Left cardiac atrium (tissue), 4 donors: ENCODE data around the gene CASZ1. TPM values are rescaled to one million over a fixed set of nuclear protein-coding genes. Genes with fewer than 3 reads are reported as not detected.
A peak's percentile ranks its signal among the peaks of the same experiment; 100 is the strongest.

Experiments used
- ATAC-seq, 2 donors: fragments of 200-7000 bp; cut with Tn5 transposase; one replicate each; pipeline ENCODE4 v1.9.1; 2020; ENCODE audit warnings: mild to moderate bottlenecking in 2 of 2, moderate library complexity in 2 of 2
- DNase-seq: peaks from one replicate; pipeline ENCODE4 v3.0.0-alpha.2; 2020
- intact Hi-C, 2 donors: fragments of 100-400 bp; cut with DNase I; formaldehyde crosslinking; loops; one replicate each; pipeline versions ENCODE4 v1.14.1 to v1.15.1; 2022 to 2023
- total RNA-seq, 2 donors: library from RNA; stranded (reverse); fragmentation: NEBNext Ultra II Directional; extraction: Animal tissue kit (Norgen Biotek cat#: 25700); gene quantifications; one replicate each; pipeline ENCODE4 v1.2.1, GENCODE V29; 2021
- donor health status: DM: no; HTN: yes; CAD: no.
- donor health status: DM: no; HTN: yes; CAD: no; lungs with severe emphysema.
- donor health status: DM: yes; HTN: yes; CAD: no.
- donor health status: Dilated cardiomyopathy.

The CASZ1 gene
- total RNA-seq, 2 donors from 2014 or later: 37.6 to 68.2 TPM

- intact Hi-C loops: loop anchor here in 1 of 2 donors (5.0 kb wide), 1 partner anchor 175 kb away; no protein-coding TSS in a partner anchor
- no peak for DNase-seq
- ATAC-seq: peak in 1 of 2 donors; percentile 9
Measured at GRCh38 chr1:10687251-10687651, 109.2 kb downstream of the CASZ1 start.

DNA sequence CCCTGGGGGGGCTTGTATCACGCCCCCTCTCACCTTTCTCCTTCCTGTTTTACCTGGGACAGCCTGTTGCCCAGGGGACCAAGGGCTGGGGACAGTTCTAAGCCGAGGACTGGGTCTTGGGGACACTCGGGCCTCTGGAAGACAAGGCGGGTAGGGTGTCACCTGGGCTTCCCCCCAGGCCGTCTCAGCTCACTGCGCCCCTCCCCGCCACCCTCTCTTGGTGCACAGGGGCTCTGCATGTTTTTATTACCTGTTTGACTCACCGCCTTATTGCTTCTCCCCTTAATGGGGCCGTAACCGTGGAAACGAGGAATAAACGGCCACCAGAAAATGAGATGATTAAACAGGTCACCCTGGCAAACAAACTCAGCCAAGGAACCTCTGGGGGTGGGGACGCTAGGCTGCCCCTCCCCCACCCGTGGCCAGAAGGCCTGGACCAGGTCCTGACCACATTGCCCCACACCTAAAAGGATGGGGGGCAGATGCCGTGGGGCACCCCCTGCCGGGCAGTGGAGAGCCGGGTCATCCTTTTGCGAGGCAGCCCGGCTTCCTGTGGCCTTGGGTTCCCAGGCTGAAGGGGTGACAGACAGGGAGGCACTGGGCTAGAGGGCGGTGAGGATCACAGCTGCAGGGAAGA, 109.9 kb downstream of the CASZ1 start:
- ATAC-seq (no peak), DNase-seq (no peak)
- intact Hi-C loops: loop anchor here in 1 of 2 donors (5.0 kb wide), 1 partner anchor 176 kb away; no protein-coding TSS in a partner anchor

- DNase-seq (no peak), ATAC-seq (peak; percentile 57 to 63)
- intact Hi-C loops: loop anchor here in 1 of 2 donors (5.0 kb wide), 1 partner anchor 176 kb away; no protein-coding TSS in a partner anchor
Measured at GRCh38 chr1:10685808-10686403, 110.5 kb downstream of the CASZ1 start.

GRCh38 chr1:10685196-10685807, 111.1 kb downstream of the CASZ1 start:
- intact Hi-C loops: loop anchor here in 1 of 2 donors (5.0 kb wide), 1 partner anchor 177 kb away; no protein-coding TSS in a partner anchor
- ATAC-seq (peak in 1 of 2 donors; percentile 2), DNase-seq (no peak)

GRCh38 chr1:10684221-10684620, 112.2 kb downstream of the CASZ1 start:
- ATAC-seq: no peak
- intact Hi-C loops: no loop called here
- no peak for DNase-seq

GRCh38 chr1:10682449-10683309, 113.8 kb downstream of the CASZ1 start:
- intact Hi-C loops: no loop called here
- DNase-seq: no peak
- ATAC-seq: no peak

GRCh38 chr1:10682108-10682445, 114.4 kb downstream of the CASZ1 start:
- DNase-seq: no peak
- no peak for ATAC-seq
- intact Hi-C loops: no loop called here

DNA sequence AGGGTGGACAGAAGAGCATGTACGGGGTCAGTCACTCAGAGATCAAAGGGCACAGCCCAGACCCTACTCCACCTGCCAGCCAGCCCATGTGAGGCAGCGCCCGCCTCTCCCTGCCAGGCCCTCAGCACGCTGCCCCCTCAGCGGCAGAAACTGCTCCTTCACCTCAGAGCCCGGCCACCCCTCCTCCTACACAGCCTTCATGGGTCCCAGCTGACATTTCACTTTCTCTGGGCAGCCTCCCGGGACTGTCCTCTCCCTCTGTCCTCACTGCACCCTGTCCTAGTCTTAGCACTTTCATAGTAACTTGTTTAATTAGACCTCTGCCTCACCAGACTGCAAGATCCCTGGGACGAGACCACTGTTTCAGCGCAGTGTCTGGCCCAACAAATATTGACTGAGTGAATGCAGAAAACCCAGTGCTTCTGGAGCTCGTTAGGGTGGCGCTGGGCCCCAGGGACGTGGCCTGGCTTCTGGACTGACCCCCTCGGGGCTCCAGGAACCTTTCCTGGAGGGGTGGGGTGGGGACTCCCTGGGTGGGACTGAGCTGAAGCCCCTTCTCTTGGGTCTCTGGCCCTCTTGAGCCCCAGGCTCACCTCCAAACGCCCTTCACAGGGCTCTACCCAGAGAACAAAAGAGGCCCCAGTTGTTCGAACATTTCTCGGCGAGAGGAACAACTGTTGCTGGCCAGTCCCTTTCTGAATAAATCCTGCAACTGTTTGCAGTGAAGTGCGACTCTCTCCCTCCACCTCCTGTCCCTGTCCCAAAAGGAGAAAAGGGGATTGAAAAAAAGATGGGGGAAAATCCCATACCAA, 114.9 kb downstream of the CASZ1 start:
- peak in 1 of 2 donors; percentile 2 for ATAC-seq
- intact Hi-C loops: no loop called here
- DNase-seq: no peak

DNA sequence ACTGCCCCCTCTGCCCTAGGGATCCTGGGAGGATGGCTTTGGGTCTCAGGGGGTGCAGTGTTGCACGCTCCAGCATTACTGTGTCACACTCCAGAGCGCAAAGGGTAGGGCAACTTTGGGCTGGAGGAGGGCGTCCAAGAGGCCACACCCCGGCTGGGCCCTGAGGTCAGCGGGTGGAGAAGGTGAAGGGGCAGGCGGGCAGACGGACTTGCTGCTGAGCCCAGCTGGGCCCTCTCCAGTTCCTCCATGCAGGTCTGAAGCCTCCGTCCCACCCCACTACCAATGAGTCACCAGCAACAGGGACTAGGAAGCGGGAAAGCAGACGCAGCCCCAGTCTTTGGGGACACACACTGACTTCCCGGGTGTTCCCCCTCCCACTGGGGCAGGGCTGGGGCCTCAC, 116.0 kb downstream of the CASZ1 start:
- ATAC-seq (peak in 1 of 2 donors; percentile 10), DNase-seq (no peak)
- intact Hi-C loops: no loop called here

DNA sequence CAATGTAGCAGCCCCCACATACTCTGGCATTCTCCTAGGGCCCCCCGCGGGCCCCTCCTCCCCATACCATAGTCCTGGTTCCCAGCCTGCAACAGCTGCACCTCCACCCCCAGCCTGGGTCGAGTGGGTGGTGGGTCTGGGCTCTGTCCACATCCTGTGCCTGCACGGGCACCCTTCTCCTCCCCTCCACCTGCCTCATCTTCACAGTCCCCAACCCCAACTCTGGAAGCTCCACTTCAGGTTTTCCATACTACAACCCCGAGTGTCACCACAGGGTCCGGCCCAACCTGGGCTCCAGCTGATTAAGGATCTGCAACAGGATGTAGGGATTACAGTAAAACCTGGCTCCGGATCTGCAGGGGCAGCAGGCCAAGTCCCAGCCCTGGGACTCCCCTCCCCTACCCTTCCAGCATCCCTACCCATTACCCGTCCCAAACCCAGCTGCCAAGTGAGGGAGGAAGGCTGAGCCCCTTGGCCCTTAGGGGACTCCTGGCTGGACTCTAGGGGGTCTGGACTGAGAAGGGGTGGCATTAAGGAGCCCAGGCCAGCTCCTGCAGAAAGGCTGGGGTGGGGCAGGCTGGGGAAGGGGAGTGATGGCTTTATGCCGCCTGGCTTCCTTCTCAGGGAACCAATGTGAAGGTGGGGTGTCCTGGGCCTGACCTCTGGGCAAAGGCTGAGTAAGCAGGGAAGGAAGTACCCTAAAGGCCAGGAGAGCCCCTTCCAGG, 116.8 kb downstream of the CASZ1 start:
- intact Hi-C loops: loop anchor here in 1 of 2 donors (5.0 kb wide), 1 partner anchor 118 kb away; the partner anchor contains the start of gene CASZ1
- no peak for DNase-seq
- ATAC-seq: peak; percentile 2 to 9

GRCh38 chr1:10678852-10679251, 117.6 kb downstream of the CASZ1 start:
- intact Hi-C loops: loop anchor here in 1 of 2 donors (5.0 kb wide), 1 partner anchor 118 kb away; the partner anchor contains the start of gene CASZ1
- ATAC-seq: no peak
- DNase-seq: no peak

DNA sequence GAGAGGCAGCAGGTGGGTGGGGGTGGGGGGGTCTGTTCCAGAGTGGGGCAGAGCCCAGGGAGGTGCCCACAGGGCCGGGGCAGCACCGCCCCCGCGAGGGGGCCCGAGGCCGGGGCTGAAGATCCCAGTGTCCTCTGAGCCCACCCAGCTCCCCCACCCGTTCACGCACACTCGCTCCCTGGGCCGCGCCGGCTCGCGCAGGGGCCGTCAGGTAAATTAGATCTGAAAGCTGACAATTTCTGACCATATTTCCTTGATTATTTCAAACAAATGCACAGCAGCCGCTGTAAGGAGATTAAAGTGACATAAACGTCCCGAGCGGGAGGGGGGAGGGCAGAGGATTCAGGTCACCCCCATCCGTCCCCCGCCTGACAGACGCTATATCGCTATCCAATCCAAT, 118.0 kb downstream of the CASZ1 start:
- intact Hi-C loops: loop anchor here in 1 of 2 donors (5.0 kb wide), 1 partner anchor 119 kb away; the partner anchor contains the start of gene CASZ1

DNA sequence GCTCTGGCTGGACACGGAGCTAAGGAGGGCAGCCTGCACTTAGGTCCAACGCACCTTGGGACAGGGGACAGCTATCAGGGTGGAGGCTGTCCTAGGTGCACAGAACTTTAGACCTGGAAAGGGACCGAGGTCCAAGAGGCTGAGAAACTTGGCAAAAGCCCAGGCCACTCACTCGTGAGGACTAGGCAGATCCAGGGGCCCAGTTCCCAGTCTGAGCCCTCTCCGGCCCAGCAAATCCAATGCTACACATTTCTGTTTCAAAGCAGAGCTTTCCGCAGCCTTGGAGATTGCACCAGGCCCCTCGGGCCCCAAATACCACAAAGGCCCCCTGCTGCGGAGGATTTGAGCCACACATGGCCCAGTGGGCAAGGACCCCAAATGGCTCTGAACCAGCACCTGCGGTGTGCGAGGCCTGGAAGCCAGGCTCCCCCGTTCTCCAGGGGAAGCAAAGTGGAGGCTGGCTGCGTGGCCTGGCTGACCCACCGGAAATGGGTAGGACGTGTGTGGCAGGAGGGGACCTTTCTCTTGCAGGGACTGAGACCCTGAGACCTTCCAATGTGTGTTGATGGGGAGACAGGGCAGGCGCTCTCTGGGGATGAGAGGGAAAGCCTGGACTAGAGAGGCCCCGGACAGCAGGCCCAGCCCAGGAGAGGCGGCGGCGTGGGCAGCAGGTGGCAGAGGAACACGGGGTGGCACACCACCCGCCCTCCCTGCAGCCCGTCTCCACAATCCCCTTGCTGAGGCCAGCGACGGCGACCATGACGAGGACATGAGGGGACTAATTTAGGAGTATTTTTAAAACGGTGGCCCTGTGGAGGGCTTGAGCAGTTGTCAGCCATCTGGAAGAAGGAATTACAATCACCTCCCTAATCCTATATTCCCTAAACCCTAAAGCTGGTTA, 118.7 kb downstream of the CASZ1 start:
- DNase-seq (peak; percentile 52), ATAC-seq (peak; percentile 7 to 28)
- intact Hi-C loops: loop anchor here in 1 of 2 donors (5.0 kb wide), 1 partner anchor 120 kb away; the partner anchor contains the start of gene CASZ1

More for the DNA sequence above, 118.0 kb downstream of the CASZ1 start:
- DNase-seq (no peak), ATAC-seq (no peak)

GRCh38 chr1:10676963-10677362, 119.5 kb downstream of the CASZ1 start:
- intact Hi-C loops: loop anchor here in 1 of 2 donors (5.0 kb wide), 1 partner anchor 120 kb away; the partner anchor contains the start of gene CASZ1
- ATAC-seq (no peak), DNase-seq (no peak)

DNA sequence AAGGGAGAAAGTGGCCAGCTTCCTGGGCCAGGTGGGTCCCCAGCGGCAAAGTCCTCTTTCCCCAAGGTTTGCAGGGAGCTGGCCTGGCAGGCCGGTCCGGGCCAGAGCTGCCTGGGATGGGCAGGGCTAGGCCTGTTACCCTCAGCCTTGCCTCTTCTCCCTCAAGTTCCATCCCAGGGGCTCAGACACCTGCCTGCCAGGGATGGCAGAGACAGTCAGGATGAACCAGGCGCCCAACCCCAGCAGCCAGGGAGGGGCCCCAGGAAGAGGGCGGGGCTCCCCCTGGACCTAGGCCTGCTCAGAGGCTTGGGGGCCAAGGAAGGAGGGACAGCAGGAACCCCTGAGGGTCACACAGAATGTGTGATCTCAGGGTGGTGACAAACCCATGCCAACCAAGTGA, 120.6 kb downstream of the CASZ1 start:
- ATAC-seq (no peak), DNase-seq (no peak)

More for the DNA sequence above, 120.6 kb downstream of the CASZ1 start:
- intact Hi-C loops: loop anchor here in 1 of 2 donors (5.0 kb wide), 1 partner anchor 121 kb away; the partner anchor contains the start of gene CASZ1
